Stimulated activated CD8-positive, alpha-beta memory T cell treated with anti-CD3 and anti-CD28 coated beads, Interleukin-4, amount 100 ng/mL, for 48 hours (primary cell): ENCODE data around the gene MAP2K1.
"Not testable (repeated sequence)": the region's sequence is repeated elsewhere in the genome, so short reads cannot be mapped to it uniquely, and the experiment has no call there.

Experiments used
- DNase-seq: peaks from one replicate; pipeline ENCODE4 v3.0.0-alpha.2; 2020

The MAP2K1 gene

GRCh38 chr15:66386204-66387123 lies at the start of gene MAP2K1:
Gene MAP2K1, plus strand, starts transcription at chr15:66386912. Its CDS starts 436 bp downstream, at chr15:66387348.
- DNase-seq: peak; percentile 99

GRCh38 chr15:66348530-66348929 lies 38.2 kb upstream of the MAP2K1 start:
- DNase-seq: not testable (repeated sequence)

GRCh38 chr15:66356077-66356358 lies 30.7 kb upstream of the MAP2K1 start:
- no peak for DNase-seq

GRCh38 chr15:66356359-66357236 lies 30.1 kb upstream of the MAP2K1 start, which contains the start of gene TIPIN:
Gene TIPIN, minus strand, starts transcription at chr15:66356685. Its CDS starts 3,738 bp downstream, at chr15:66352947.
- DNase-seq: peak; percentile 98

GRCh38 chr15:66359740-66360139 lies 27.0 kb upstream of the MAP2K1 start:
- DNase-seq: no peak

- DNase-seq: not testable (repeated sequence)
These were observed 24.8 kb upstream of the MAP2K1 start for GRCh38 chr15:66361745-66362460.

GRCh38 chr15:66362776-66363175 lies 23.9 kb upstream of the MAP2K1 start:
- DNase-seq: no peak

GRCh38 chr15:66364944-66365528 lies 21.7 kb upstream of the MAP2K1 start:
- DNase-seq: no peak

- DNase-seq: peak; percentile 48
These were observed 16.7 kb upstream of the MAP2K1 start for GRCh38 chr15:66369773-66370651.

- no peak for DNase-seq
These were observed 12.5 kb upstream of the MAP2K1 start for GRCh38 chr15:66374179-66374578.

GRCh38 chr15:66378814-66379430 lies 7.8 kb upstream of the MAP2K1 start:
- no peak for DNase-seq

GRCh38 chr15:66381376-66381775 lies 5.3 kb upstream of the MAP2K1 start:
- not testable (repeated sequence) for DNase-seq

- DNase-seq: peak; percentile 85
These were observed 691 bp downstream of the MAP2K1 start for GRCh38 chr15:66387163-66388042.

GRCh38 chr15:66388043-66388363 lies 1.3 kb downstream of the MAP2K1 start:
- no peak for DNase-seq

- DNase-seq: no peak
These were observed 1.9 kb downstream of the MAP2K1 start for GRCh38 chr15:66388576-66388975.

GRCh38 chr15:66389098-66389858 lies 2.6 kb downstream of the MAP2K1 start:
- no peak for DNase-seq

GRCh38 chr15:66389859-66390381 lies 3.2 kb downstream of the MAP2K1 start:
- DNase-seq: no peak

- no peak for DNase-seq
These were observed 4.0 kb downstream of the MAP2K1 start for GRCh38 chr15:66390678-66391077.

GRCh38 chr15:66393037-66393436 lies 6.3 kb downstream of the MAP2K1 start:
- not testable (repeated sequence) for DNase-seq
